Prostate gland (tissue), 2 donors: ENCODE measurements around the gene PADI1. TPM values are rescaled to one million over a fixed set of nuclear protein-coding genes. Genes with fewer than 3 reads are reported as not detected.
A peak's percentile ranks its signal among the peaks of the same experiment; 100 is the strongest.

Experiments used
- DNase-seq: peaks from one replicate; pipeline ENCODE4 v3.0.0-alpha.2; 2019; ENCODE audit warnings: low spot score
- H3K27ac ChIP-seq, 2 donors: fragments of 200-600 bp; sonication (generic); 2 replicates each; pipeline ENCODE4 v1.5.1; 2017 to 2019
- H3K27me3 ChIP-seq: fragments of 200-600 bp; sonication (generic); replicated peaks from 2 replicates; pipeline ENCODE4 v1.5.1; 2019; ENCODE audit not compliant: insufficient read depth
- H3K36me3 ChIP-seq, 2 donors: fragments of 200-600 bp; sonication (generic); 1 replicate in 1 of 2; 2 replicates in 1 of 2; pipeline versions ENCODE4 v1.5.1 to v1.8.1; 2017 to 2019
- H3K4me1 ChIP-seq: fragments of 200-600 bp; sonication (generic); replicated peaks from 2 replicates; pipeline ENCODE4 v1.5.1; 2019
- H3K4me3 ChIP-seq, 2 donors: fragments of 200-600 bp; sonication (generic); 2 replicates each; pipeline ENCODE4 v1.5.1; 2017 to 2019
- H3K9me3 ChIP-seq: fragments of 200-600 bp; sonication (generic); 2 replicates; pipeline ENCODE4 v1.5.1; 2017
- POLR2A ChIP-seq: fragments of 450-650 bp; IDR thresholded peaks from one replicate; pipeline ENCODE4 v1.6.1; 2016; ENCODE audit warnings: antibody characterized with exemption, mild to moderate bottlenecking
- POLR2AphosphoS5 ChIP-seq: sonication (generic); formaldehyde crosslinking; IDR thresholded peaks from one replicate; pipeline ENCODE4 v1.6.1; 2017; ENCODE audit warnings: antibody characterized with exemption
- WGBS: methylation state at CpG from one replicate; pipeline ENCODE4 v1.1.5; 2018; 5-methylcytosine and 5-hydroxymethylcytosine counted together
- intact Hi-C: fragments of 100-400 bp; cut with DNase I; formaldehyde crosslinking; loops from one replicate; pipeline ENCODE4 v1.14.2; 2022
- total RNA-seq, 2 donors: library from RNA; depleted of rRNA; stranded (reverse); fragments of >200 nt; gene quantifications; one replicate each; pipeline ENCODE4 v1.1.0, GENCODE V29; 2016
- TF ChIP-seq, protein P1 (sequence below), 4 experiments: fragments of 200-600 bp in 2 of 4; fragments of 450-650 bp in 2 of 4; sonication (generic) in 2 of 4; IDR thresholded peaks; 1 replicate in 3 of 4; 2 replicates in 1 of 4; pipeline ENCODE4 v1.5.1; 2016 to 2019; ENCODE audit warnings: antibody characterized with exemption in 4 of 4, mild to moderate bottlenecking in 2 of 4, moderate library complexity in 2 of 4

The PADI1 gene
- total RNA-seq, 2 donors from 2014 or later, result 0.18 to 0.34 TPM

DNA sequence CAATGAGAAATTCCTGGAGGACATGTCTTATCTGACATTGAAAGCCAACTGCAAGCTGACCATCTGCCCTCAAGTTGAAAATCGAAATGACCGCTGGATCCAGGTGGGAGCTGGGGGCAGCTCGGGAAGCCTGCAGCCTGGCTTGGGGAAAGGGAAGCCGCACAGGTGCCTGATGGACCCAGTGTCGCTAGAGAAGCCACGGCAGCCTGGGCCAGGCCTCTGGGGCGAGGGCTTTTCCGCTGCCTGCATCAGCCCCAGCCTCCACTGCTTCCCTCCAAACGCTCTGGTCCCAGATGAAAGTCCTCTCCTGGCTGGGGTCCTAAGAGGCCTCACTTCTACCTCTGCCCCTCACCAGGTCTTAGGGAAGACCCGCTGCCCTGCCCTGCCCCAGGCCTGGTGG is 25.2 kb downstream of the PADI1 start:
- no peak overlapping the region for H3K27ac ChIP-seq
- WGBS, result 97% methylated on average over 10 of the region's 10 CpGs
- no peak for TF ChIP-seq POLR2AphosphoS5
- TF ChIP-seq, protein P1, sequence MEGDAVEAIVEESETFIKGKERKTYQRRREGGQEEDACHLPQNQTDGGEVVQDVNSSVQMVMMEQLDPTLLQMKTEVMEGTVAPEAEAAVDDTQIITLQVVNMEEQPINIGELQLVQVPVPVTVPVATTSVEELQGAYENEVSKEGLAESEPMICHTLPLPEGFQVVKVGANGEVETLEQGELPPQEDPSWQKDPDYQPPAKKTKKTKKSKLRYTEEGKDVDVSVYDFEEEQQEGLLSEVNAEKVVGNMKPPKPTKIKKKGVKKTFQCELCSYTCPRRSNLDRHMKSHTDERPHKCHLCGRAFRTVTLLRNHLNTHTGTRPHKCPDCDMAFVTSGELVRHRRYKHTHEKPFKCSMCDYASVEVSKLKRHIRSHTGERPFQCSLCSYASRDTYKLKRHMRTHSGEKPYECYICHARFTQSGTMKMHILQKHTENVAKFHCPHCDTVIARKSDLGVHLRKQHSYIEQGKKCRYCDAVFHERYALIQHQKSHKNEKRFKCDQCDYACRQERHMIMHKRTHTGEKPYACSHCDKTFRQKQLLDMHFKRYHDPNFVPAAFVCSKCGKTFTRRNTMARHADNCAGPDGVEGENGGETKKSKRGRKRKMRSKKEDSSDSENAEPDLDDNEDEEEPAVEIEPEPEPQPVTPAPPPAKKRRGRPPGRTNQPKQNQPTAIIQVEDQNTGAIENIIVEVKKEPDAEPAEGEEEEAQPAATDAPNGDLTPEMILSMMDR (IDR thresholded peaks at IDR 0.05), result no peak
- no peak for TF ChIP-seq POLR2A
- no peaks in the 10 kb centered on the region for H3K9me3 ChIP-seq
- DNase-seq, result no peak
- peaks cover 5% of the 10 kb centered on the region for H3K4me1 ChIP-seq
- intact Hi-C loops, result loop anchor here (10.0 kb wide), 1 partner anchor 275 kb away; no protein-coding TSS in a partner anchor
- H3K4me3 ChIP-seq, result no peak overlapping the region
- no peaks in the 10 kb centered on the region for H3K36me3 ChIP-seq
- H3K27me3 ChIP-seq, result no peaks in the 10 kb centered on the region

GRCh38 chr1:17230671-17231310 is 25.9 kb downstream of the PADI1 start:
- H3K9me3 ChIP-seq, result no peaks in the 10 kb centered on the region
- no peaks in the 10 kb centered on the region for H3K27me3 ChIP-seq
- no peak overlapping the region for H3K27ac ChIP-seq
- intact Hi-C loops, result loop anchor here (10.0 kb wide), 1 partner anchor 276 kb away; no protein-coding TSS in a partner anchor
- WGBS, result 87% methylated on average over 8 of the region's 8 CpGs
- no peak for DNase-seq
- H3K36me3 ChIP-seq, result no peaks in the 10 kb centered on the region
- TF ChIP-seq, protein P1 (IDR thresholded peaks at IDR 0.05), result no peak
- TF ChIP-seq POLR2AphosphoS5 (no peak), POLR2A (no peak)
- H3K4me1 ChIP-seq, result peaks cover 5% of the 10 kb centered on the region
- H3K4me3 ChIP-seq, result no peak overlapping the region

GRCh38 chr1:17232759-17233661 is 28.1 kb downstream of the PADI1 start:
- H3K4me1 ChIP-seq, result peaks cover 5% of the 10 kb centered on the region
- no peak overlapping the region for H3K4me3 ChIP-seq
- peak; percentile 42 for DNase-seq
- peak; percentile 81 for TF ChIP-seq POLR2AphosphoS5
- TF ChIP-seq POLR2A, result no peak
- no peaks in the 10 kb centered on the region for H3K36me3 ChIP-seq
- H3K27me3 ChIP-seq, result no peaks in the 10 kb centered on the region
- 46% methylated on average over 22 of the region's 22 CpGs for WGBS
- no peak overlapping the region for H3K27ac ChIP-seq
- intact Hi-C loops, result loop anchor here (10.0 kb wide), 1 partner anchor 278 kb away; no protein-coding TSS in a partner anchor
- no peaks in the 10 kb centered on the region for H3K9me3 ChIP-seq

- Histone ChIP-seq H3K36me3 (no peaks in the 10 kb centered on the region), H3K27ac (no peak overlapping the region), H3K27me3 (no peaks in the 10 kb centered on the region), H3K4me3 (no peak overlapping the region), H3K9me3 (no peaks in the 10 kb centered on the region), H3K4me1 (peaks cover 5% of the 10 kb centered on the region)
- WGBS, result 9% methylated on average over 6 of the region's 6 CpGs
- intact Hi-C loops, result loop anchor here (10.0 kb wide), 1 partner anchor 279 kb away; no protein-coding TSS in a partner anchor
- DNase-seq, result peak; percentile 87
- no peak for TF ChIP-seq POLR2A
- TF ChIP-seq POLR2AphosphoS5, result peak; percentile 69
Measured at GRCh38 chr1:17233675-17234320, 28.9 kb downstream of the PADI1 start.

GRCh38 chr1:17234405-17234804 is 29.5 kb downstream of the PADI1 start:
- Histone ChIP-seq H3K27ac (no peak overlapping the region), H3K27me3 (no peaks in the 10 kb centered on the region), H3K36me3 (no peaks in the 10 kb centered on the region), H3K4me3 (no peak overlapping the region), H3K9me3 (no peaks in the 10 kb centered on the region), H3K4me1 (peaks cover 5% of the 10 kb centered on the region)
- 92% methylated on average over 1 of the region's 1 CpG for WGBS
- no peak for TF ChIP-seq POLR2A
- TF ChIP-seq POLR2AphosphoS5, result no peak
- TF ChIP-seq, protein P1 (IDR thresholded peaks at IDR 0.05), result no peak
- intact Hi-C loops, result loop anchor here (10.0 kb wide), 1 partner anchor 280 kb away; no protein-coding TSS in a partner anchor
- no peak for DNase-seq
